HCT116 (cell line): ENCODE results near the gene COG1. TPM values are rescaled to one million over a fixed set of nuclear protein-coding genes. Genes with fewer than 3 reads are reported as not detected.

Source experiments
- ATAC-seq: fragments of 200-7000 bp; cut with Tn5 transposase; 2 replicates; pipeline ENCODE4 v1.9.1; 2020; ENCODE audit warnings: mild to moderate bottlenecking, moderate library complexity
- BruUV-seq: library from RNA; stranded (reverse); fragments of 400-500 nt; replicated peaks from 2 replicates; lab custom pipeline; 2021; lab: Mats Ljungman, UMichigan
- CTCF ChIA-PET: fragments of 300-600 bp; sonication (Branson Sonifier 250); formaldehyde crosslinking; loops from one replicate; lab custom pipeline; 2021; ENCODE audit warnings: antibody characterized with exemption; lab: Charles Lee
- POLR2A ChIA-PET: fragments of 300-600, 350-600 bp; sonication (Branson Sonifier 250); formaldehyde crosslinking; loops from one replicate; lab custom pipeline; 2021; ENCODE audit warnings: antibody characterized with exemption; lab: Charles Lee
- RAD21 ChIA-PET, 2 experiments: fragments of 300-600 bp; sonication (Branson Sonifier 250); formaldehyde crosslinking; loops; one replicate each; lab custom pipeline; 2023; ENCODE audit warnings: low total read pairs in 2 of 2; ENCODE audit not compliant: uncharacterized antibody in 2 of 2, unreplicated experiment in 2 of 2, low non-redundant PET in 1 of 2; lab: Charles Lee
- DNase-seq: peaks from one replicate; pipeline ENCODE4 v3.0.0-alpha.2; 2010; ENCODE audit warnings: low read depth, low spot score
- H2AFZ ChIP-seq: fragments of 200-600 bp; shearing (Covaris generic), sonication (generic); 2 replicates; pipeline ENCODE4 v1.6.1; 2017; ENCODE audit warnings: low read depth, mixed run types, mixed read lengths, antibody characterized with exemption, low read length; ENCODE audit not compliant: poor library complexity, severe bottlenecking
- H3K27ac ChIP-seq: 2 replicates; pipeline ENCODE4 v1.5.1; 2012; ENCODE audit warnings: low read depth, low read length
- H3K27me3 ChIP-seq: fragments of 200-600 bp; sonication (generic); 2 replicates; pipeline ENCODE4 v1.6.1; 2016; ENCODE audit warnings: mixed run types, low read length, mixed read lengths; ENCODE audit not compliant: insufficient read depth
- H3K36me3 ChIP-seq, 2 experiments: fragments of 200-500 bp in 1 of 2; fragments of 200-600 bp in 1 of 2; sonication (Bioruptor generic) in 1 of 2; sonication (generic) in 1 of 2; 2 replicates each; pipeline versions ENCODE4 v1.5.1 to v1.6.1; 2014 to 2016; ENCODE audit warnings: low read length in 2 of 2, inconsistent platforms in 1 of 2, mixed read lengths in 1 of 2, mixed run types in 1 of 2; ENCODE audit not compliant: insufficient read depth in 2 of 2, control insufficient read depth in 1 of 2
- H3K4me1 ChIP-seq, 2 experiments: fragments of 200-600 bp in 1 of 2; sonication (generic) in 1 of 2; 2 replicates each; pipeline versions ENCODE4 v1.5.1 to v1.6.1; 2012 to 2017; ENCODE audit warnings: low read length in 2 of 2, inconsistent platforms in 1 of 2, mild to moderate bottlenecking in 1 of 2, mixed read lengths in 1 of 2, mixed run types in 1 of 2, moderate library complexity in 1 of 2; ENCODE audit not compliant: insufficient read depth in 2 of 2, control insufficient read depth in 1 of 2
- H3K4me2 ChIP-seq: fragments of 200-600 bp; sonication (generic); 2 replicates; pipeline ENCODE4 v1.6.1; 2017; ENCODE audit warnings: mixed run types, low read length, mixed read lengths
- H3K4me3 ChIP-seq, 2 experiments: fragments of 200-600 bp in 1 of 2; sonication (generic) in 1 of 2; replicated peaks in 1 of 2; 2 replicates each; pipeline ENCODE4 v1.5.1; 2011 to 2016; ENCODE audit warnings: low read length in 2 of 2, control low read depth in 1 of 2, low read depth in 1 of 2, mild to moderate bottlenecking in 1 of 2, mixed read lengths in 1 of 2, mixed run types in 1 of 2
- H3K79me2 ChIP-seq: fragments of 200-600 bp; sonication (generic); 2 replicates; pipeline ENCODE4 v1.6.1; 2017; ENCODE audit warnings: mild to moderate bottlenecking, mixed run types, low read length, moderate library complexity, mixed read lengths; ENCODE audit not compliant: insufficient read depth
- H3K9ac ChIP-seq: fragments of 200-600 bp; sonication (generic); 2 replicates; pipeline ENCODE4 v1.6.1; 2016; ENCODE audit warnings: low read length, mixed read lengths
- H3K9me2 ChIP-seq: fragments of 200-600 bp; sonication (generic), shearing (Covaris generic); 2 replicates; pipeline ENCODE4 v1.6.1; 2017; ENCODE audit warnings: mixed run types, mild to moderate bottlenecking, moderate library complexity; ENCODE audit not compliant: insufficient read depth
- H3K9me3 ChIP-seq, 2 experiments: fragments of 200-500 bp in 1 of 2; fragments of 200-600 bp in 1 of 2; sonication (Bioruptor generic) in 1 of 2; sonication (generic) in 1 of 2; 2 replicates each; pipeline ENCODE4 v1.6.1; 2014 to 2017; ENCODE audit warnings: low read length in 2 of 2, mixed read lengths in 2 of 2, inconsistent platforms in 1 of 2, low read depth in 1 of 2, mild to moderate bottlenecking in 1 of 2, mixed run types in 1 of 2, moderate library complexity in 1 of 2; ENCODE audit not compliant: control insufficient read depth in 1 of 2, insufficient read depth in 1 of 2
- H4K20me1 ChIP-seq: fragments of 200-600 bp; sonication (generic), shearing (Covaris generic); 2 replicates; pipeline ENCODE4 v1.6.1; 2017; ENCODE audit warnings: mixed run types, mild to moderate bottlenecking, moderate library complexity; ENCODE audit not compliant: insufficient read depth
- EGR1 ChIP-seq: IDR thresholded peaks from 2 replicates; pipeline ENCODE4 v1.6.1; 2012; ENCODE audit warnings: low read depth
- EZH2 ChIP-seq: fragments of 200-600 bp; sonication (generic); IDR thresholded peaks from 2 replicates; pipeline ENCODE4 v1.6.1; 2017; ENCODE audit warnings: antibody characterized with exemption, mixed run types
- EZH2phosphoT487 ChIP-seq: fragments of 200-600 bp; IDR thresholded peaks from 2 replicates; pipeline ENCODE4 v1.6.1; 2018; ENCODE audit warnings: antibody characterized with exemption, borderline replicate concordance
- POLR2AphosphoS5 ChIP-seq: IDR thresholded peaks from 2 replicates; pipeline ENCODE4 v1.6.1; 2011; ENCODE audit warnings: mild to moderate bottlenecking, low read depth, low read length, moderate library complexity
- SP1 ChIP-seq: IDR thresholded peaks from 2 replicates; pipeline ENCODE4 v1.6.1; 2012; ENCODE audit warnings: low read depth
- intact Hi-C: fragments of 100-400 bp; cut with micrococcal nuclease; formaldehyde crosslinking; loops from 2 replicates; pipeline ENCODE4 v1.10.0; 2022
- total RNA-seq: library from RNA; stranded (reverse); gene quantifications from one replicate; pipeline ENCODE4 v1.2.1, GENCODE V29; 2021; ENCODE audit not compliant: unreplicated experiment
- TF ChIP-seq, protein P1 (sequence below): IDR thresholded peaks from 2 replicates; pipeline ENCODE4 v1.6.1; 2012
- TF ChIP-seq, protein P2 (sequence below): IDR thresholded peaks from 2 replicates; pipeline ENCODE4 v1.6.1; 2012; ENCODE audit warnings: low read depth

COG1 gene
- total RNA-seq, 1 experiment from 2014 or later = 44.6 TPM

DNA sequence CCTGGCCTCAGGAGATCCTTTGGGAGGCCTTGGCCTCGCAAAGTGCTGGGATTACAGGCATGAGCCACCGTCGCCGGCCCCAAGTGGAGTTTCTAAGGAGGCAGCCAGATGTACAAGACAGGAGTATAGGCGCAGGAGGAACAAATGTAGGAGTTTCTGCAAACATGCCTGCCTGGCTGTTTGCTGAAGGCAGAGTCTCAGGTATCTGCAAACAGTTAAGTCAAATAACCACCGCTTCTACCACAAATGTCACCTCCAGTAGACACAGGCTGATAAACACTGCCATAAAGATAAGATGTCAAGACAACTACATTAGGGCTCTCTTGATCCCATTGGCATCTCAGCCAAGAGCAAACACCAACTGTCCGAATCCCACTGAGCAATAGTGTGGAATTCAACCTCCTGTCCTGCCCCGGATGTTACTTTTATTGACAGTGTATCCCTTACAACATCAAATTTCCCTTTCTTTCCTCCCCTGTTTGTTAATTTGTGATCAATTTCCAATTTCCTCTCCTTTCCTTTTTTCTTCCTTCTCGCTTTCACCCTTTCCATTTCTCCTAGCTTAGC lies 5.6 kb upstream of the COG1 start:
- Histone ChIP-seq H3K79me2 (peaks cover 6% of the 10 kb centered on the region), H4K20me1 (no peaks in the 10 kb centered on the region), H3K9me2 (no peaks in the 10 kb centered on the region), H3K27ac (no peak overlapping the region), H3K9me3 (no peaks in the 10 kb centered on the region), H3K36me3 (no peaks in the 10 kb centered on the region), H3K27me3 (no peaks in the 10 kb centered on the region), H3K4me1 (peaks cover 0 to 23% of the 10 kb centered on the region in 2 experiments; a peak in 3 of 4 replicates), H3K4me3 (no peak overlapping the region), H2AFZ (no peak overlapping the region), H3K9ac (no peak overlapping the region), H3K4me2 (no peak overlapping the region)
- ChIA-PET CTCF (interaction anchor here (0.8 to 8.9 kb wide), 3 partner anchors 201 to 629 kb away, joined by 3 to 212 read pairs (median 51); no protein-coding TSS in a partner anchor), POLR2A (no interaction called here), RAD21 (interaction anchor here in 1 of 2 experiments (1.4 kb wide), 1 partner anchor 459 kb away, joined by 3 read pairs; no protein-coding TSS in a partner anchor)
- DNase-seq (no peak), ATAC-seq (no peak)
- TF ChIP-seq, protein P1, sequence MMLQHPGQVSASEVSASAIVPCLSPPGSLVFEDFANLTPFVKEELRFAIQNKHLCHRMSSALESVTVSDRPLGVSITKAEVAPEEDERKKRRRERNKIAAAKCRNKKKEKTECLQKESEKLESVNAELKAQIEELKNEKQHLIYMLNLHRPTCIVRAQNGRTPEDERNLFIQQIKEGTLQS = no peak
- TF ChIP-seq, protein P2, sequence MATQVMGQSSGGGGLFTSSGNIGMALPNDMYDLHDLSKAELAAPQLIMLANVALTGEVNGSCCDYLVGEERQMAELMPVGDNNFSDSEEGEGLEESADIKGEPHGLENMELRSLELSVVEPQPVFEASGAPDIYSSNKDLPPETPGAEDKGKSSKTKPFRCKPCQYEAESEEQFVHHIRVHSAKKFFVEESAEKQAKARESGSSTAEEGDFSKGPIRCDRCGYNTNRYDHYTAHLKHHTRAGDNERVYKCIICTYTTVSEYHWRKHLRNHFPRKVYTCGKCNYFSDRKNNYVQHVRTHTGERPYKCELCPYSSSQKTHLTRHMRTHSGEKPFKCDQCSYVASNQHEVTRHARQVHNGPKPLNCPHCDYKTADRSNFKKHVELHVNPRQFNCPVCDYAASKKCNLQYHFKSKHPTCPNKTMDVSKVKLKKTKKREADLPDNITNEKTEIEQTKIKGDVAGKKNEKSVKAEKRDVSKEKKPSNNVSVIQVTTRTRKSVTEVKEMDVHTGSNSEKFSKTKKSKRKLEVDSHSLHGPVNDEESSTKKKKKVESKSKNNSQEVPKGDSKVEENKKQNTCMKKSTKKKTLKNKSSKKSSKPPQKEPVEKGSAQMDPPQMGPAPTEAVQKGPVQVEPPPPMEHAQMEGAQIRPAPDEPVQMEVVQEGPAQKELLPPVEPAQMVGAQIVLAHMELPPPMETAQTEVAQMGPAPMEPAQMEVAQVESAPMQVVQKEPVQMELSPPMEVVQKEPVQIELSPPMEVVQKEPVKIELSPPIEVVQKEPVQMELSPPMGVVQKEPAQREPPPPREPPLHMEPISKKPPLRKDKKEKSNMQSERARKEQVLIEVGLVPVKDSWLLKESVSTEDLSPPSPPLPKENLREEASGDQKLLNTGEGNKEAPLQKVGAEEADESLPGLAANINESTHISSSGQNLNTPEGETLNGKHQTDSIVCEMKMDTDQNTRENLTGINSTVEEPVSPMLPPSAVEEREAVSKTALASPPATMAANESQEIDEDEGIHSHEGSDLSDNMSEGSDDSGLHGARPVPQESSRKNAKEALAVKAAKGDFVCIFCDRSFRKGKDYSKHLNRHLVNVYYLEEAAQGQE = no peak
- TF ChIP-seq POLR2AphosphoS5 (no peak), SP1 (no peak), EZH2 (no peak), EZH2phosphoT487 (no peak), EGR1 (no peak)
- intact Hi-C loops = no loop called here
- BruUV-seq = no TSS peak
